Nephron (organoid): ENCODE measurements around the gene TRPV6.

Experiments used
- H3K27ac Mint-ChIP-seq, 3 experiments: 2 replicates each; pipeline ENCODE4 v1.8.0; 2020; ENCODE audit warnings: mixed read lengths in 3 of 3, mild to moderate bottlenecking in 2 of 3, moderate library complexity in 1 of 3
- H3K27me3 Mint-ChIP-seq: 2 replicates; pipeline ENCODE4 v1.8.0; 2021; ENCODE audit warnings: low read depth, mild to moderate bottlenecking, moderate library complexity, mixed read lengths
- H3K36me3 Mint-ChIP-seq: 2 replicates; pipeline ENCODE4 v1.8.0; 2020; ENCODE audit warnings: low read depth, mixed read lengths
- H3K4me1 Mint-ChIP-seq: 2 replicates; pipeline ENCODE4 v1.8.0; 2020; ENCODE audit warnings: mixed read lengths
- H3K4me3 Mint-ChIP-seq, 3 experiments: 2 replicates each; pipeline ENCODE4 v1.8.0; 2020; ENCODE audit warnings: mild to moderate bottlenecking in 3 of 3, mixed read lengths in 3 of 3, moderate library complexity in 2 of 3
- H3K9me3 Mint-ChIP-seq: 2 replicates; pipeline ENCODE4 v1.8.0; 2020; ENCODE audit warnings: mixed read lengths
- TF ChIP-seq, protein P1 (sequence below), 3 experiments: fragments of 200-600 bp; sonication (generic); IDR thresholded peaks; one replicate each; pipeline ENCODE4 v1.5.0; 2021; ENCODE audit warnings: antibody characterized with exemption in 3 of 3; ENCODE audit not compliant: unreplicated experiment in 3 of 3

The TRPV6 gene

DNA sequence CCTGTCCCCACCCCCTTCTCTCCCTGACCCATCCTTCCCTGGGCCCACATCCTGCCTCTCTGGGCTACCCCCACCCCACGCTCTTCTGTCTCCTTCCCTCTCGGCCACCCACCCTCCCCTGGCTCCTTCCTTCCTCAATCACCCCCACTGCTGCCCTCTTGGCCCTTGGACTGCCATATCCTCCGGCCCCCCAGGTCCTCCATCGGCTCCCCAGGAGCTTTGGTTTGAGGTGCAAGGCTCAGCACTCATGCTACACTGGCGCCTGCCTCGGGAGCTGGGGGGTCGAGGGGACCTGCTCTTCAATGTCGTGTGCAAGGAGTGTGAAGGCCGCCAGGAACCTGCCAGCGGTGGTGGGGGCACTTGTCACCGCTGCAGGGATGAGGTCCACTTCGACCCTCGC lies 19.8 kb downstream of the TRPV6 start:
- Mint-ChIP-seq H3K4me1 (no peaks in the 10 kb centered on the region), H3K27ac (no peak overlapping the region), H3K9me3 (no peaks in the 10 kb centered on the region), H3K4me3 (no peak overlapping the region), H3K27me3 (peaks cover 9% of the 10 kb centered on the region), H3K36me3 (peaks cover 18% of the 10 kb centered on the region)
- TF ChIP-seq, protein P1, sequence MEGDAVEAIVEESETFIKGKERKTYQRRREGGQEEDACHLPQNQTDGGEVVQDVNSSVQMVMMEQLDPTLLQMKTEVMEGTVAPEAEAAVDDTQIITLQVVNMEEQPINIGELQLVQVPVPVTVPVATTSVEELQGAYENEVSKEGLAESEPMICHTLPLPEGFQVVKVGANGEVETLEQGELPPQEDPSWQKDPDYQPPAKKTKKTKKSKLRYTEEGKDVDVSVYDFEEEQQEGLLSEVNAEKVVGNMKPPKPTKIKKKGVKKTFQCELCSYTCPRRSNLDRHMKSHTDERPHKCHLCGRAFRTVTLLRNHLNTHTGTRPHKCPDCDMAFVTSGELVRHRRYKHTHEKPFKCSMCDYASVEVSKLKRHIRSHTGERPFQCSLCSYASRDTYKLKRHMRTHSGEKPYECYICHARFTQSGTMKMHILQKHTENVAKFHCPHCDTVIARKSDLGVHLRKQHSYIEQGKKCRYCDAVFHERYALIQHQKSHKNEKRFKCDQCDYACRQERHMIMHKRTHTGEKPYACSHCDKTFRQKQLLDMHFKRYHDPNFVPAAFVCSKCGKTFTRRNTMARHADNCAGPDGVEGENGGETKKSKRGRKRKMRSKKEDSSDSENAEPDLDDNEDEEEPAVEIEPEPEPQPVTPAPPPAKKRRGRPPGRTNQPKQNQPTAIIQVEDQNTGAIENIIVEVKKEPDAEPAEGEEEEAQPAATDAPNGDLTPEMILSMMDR (IDR thresholded peaks at IDR 0.05; ENCODE audit: unreplicated experiment in 3 of 3): no peak

DNA sequence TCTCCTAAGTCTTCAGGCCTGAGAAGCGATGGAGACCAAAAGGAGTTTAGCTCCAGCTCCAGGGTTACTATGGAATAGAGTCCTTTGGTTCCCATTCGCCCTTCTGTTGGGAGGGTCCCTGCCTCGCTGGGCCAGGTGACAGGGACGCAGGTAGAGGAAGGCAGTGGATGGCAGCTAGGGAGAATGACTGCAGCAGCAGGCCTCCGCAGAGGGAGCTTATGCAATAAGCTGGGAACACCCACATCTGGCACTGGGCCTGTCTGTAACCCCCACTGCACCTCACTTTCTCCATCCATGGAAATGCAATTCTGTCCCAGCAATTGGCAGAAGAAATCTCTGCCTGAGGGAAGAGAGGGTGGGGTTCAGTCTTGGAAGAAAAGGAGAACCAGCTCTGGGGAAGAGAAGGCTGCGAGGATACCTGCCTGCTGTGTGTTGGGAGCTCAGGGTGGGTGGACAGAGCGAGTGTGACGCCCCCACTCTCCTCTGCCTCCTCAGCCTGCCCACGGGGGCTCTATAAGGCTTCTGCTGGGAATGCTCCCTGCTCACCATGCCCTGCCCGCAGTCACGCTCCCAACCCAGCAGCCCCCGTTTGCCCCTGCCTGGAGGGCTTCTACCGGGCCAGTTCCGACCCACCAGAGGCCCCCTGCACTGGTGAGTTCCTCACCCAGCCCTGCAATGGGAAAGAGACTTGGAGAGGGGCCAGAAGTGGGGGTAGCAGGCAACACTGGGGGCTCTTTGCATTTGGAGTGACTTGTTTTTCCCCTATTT lies 20.4 kb downstream of the TRPV6 start:
- H3K27me3 Mint-ChIP-seq: peaks cover 9% of the 10 kb centered on the region
- no peaks in the 10 kb centered on the region for H3K4me1 Mint-ChIP-seq
- peaks cover 18% of the 10 kb centered on the region for H3K36me3 Mint-ChIP-seq
- H3K27ac Mint-ChIP-seq: no peak overlapping the region
- TF ChIP-seq, protein P1 (IDR thresholded peaks at IDR 0.05; ENCODE audit: unreplicated experiment in 3 of 3): no peak
- no peak overlapping the region for H3K4me3 Mint-ChIP-seq
- no peaks in the 10 kb centered on the region for H3K9me3 Mint-ChIP-seq

DNA sequence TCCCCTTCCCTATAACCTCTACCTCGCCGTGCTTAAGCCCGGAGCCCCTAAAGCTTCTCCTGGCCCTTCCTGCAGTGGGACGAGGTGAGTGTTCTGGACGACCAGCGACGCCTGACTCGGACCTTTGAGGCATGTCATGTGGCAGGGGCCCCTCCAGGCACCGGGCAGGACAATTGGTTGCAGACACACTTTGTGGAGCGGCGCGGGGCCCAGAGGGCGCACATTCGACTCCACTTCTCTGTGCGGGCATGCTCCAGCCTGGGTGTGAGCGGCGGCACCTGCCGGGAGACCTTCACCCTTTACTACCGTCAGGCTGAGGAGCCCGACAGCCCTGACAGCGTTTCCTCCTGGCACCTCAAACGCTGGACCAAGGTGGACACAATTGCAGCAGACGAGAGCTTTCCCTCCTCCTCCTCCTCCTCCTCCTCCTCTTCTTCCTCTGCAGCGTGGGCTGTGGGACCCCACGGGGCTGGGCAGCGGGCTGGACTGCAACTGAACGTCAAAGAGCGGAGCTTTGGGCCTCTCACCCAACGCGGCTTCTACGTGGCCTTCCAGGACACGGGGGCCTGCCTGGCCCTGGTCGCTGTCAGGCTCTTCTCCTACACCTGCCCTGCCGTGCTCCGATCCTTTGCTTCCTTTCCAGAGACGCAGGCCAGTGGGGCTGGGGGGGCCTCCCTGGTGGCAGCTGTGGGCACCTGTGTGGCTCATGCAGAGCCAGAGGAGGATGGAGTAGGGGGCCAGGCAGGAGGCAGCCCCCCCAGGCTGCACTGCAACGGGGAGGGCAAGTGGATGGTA lies 21.5 kb downstream of the TRPV6 start:
- TF ChIP-seq, protein P1 (IDR thresholded peaks at IDR 0.05; ENCODE audit: unreplicated experiment in 3 of 3): no peak
- H3K9me3 Mint-ChIP-seq: no peaks in the 10 kb centered on the region
- H3K4me3 Mint-ChIP-seq: no peak overlapping the region

DNA sequence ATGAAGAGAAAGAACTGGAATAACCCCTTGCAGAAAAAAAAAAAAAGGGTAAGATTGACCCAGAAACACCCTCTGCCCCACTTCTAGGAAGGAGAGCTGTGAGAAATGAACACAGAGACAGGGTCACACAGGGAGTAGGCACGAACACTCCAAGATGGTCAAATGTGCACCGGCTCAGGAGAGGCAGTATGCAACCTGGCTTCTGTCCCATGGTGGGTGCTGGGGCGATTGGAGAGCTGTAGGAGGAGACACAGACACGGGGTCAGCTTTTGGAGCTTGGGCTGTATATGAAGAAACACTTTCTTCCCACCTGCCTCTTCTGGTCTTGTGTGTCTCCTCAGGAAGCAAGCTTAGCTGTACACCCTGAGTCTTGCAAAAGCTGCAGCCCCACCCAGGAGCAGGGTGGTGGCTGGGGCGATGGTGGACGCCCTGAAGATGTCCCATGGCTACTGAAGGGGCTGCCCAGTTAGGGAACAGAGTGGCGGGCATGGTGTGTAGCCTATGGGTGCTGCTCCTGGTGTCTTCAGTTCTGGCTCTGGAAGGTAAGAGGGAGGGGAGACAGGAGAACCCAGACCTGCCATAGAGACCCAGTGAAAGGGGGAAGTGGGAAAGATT lies 22.7 kb downstream of the TRPV6 start:
- Mint-ChIP-seq H3K9me3 (no peaks in the 10 kb centered on the region), H3K36me3 (peaks cover 10% of the 10 kb centered on the region), H3K27ac (no peak overlapping the region), H3K4me1 (peaks cover 5% of the 10 kb centered on the region), H3K27me3 (peaks cover 9% of the 10 kb centered on the region), H3K4me3 (no peak overlapping the region)
- TF ChIP-seq, protein P1 (IDR thresholded peaks at IDR 0.05; ENCODE audit: unreplicated experiment in 3 of 3): no peak

More for the DNA sequence above, 21.5 kb downstream of the TRPV6 start:
- Mint-ChIP-seq H3K4me1 (peaks cover 5% of the 10 kb centered on the region), H3K27ac (no peak overlapping the region), H3K36me3 (peaks cover 10% of the 10 kb centered on the region), H3K27me3 (peaks cover 9% of the 10 kb centered on the region)

DNA sequence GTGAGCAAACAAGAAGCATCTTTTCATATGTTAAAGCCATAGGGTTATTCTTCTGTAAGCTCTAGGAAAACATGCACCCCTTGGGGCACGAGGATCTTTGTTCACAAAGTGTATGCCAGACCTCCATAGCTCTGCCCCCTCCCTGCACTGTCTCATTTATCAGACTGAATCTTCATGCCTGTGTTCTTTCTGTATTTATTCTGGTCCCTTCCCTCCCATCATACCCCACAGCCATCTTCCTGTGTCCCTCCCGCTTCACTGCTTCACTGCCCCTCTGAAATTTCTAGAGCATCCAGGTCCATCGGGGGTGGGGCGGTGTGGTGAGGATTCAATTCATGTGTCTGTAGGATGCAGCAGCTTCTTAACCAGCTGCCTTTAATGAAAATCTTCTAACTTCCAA lies 23.2 kb downstream of the TRPV6 start:
- H3K27me3 Mint-ChIP-seq: peaks cover 9% of the 10 kb centered on the region
- TF ChIP-seq, protein P1 (IDR thresholded peaks at IDR 0.05; ENCODE audit: unreplicated experiment in 3 of 3): no peak
- no peak overlapping the region for H3K27ac Mint-ChIP-seq
- no peak overlapping the region for H3K4me3 Mint-ChIP-seq
- peaks cover 10% of the 10 kb centered on the region for H3K36me3 Mint-ChIP-seq
- no peaks in the 10 kb centered on the region for H3K9me3 Mint-ChIP-seq
- H3K4me1 Mint-ChIP-seq: peaks cover 5% of the 10 kb centered on the region
